HG03432 (cell line): Measurements from ENCODE around the gene PTK7.
A peak's percentile ranks its signal among the peaks of the same experiment; 100 is the strongest.
"Not testable (repeated sequence)": the region's sequence is repeated elsewhere in the genome, so short reads cannot be mapped to it uniquely, and the experiment has no call there.

Source experiments
- ATAC-seq: cut with Tn5 transposase; IDR thresholded peaks from one replicate; pipeline ENCODE4 v1.9.1; 2021; ENCODE audit warnings: mild to moderate bottlenecking, moderate library complexity; ENCODE audit not compliant: unreplicated experiment

The PTK7 gene

GRCh38 chr6:43075670-43076463 is at the start of gene PTK7:
PTK7 (plus strand) TSS chr6:43076314; CDS start chr6:43076489, 175 bp downstream.
- no peak for ATAC-seq

- ATAC-seq = no peak
Observed at GRCh38 chr6:43026365-43026764, 49.7 kb upstream of the PTK7 start.

GRCh38 chr6:43029120-43029519 is 47.0 kb upstream of the PTK7 start:
- no peak for ATAC-seq

- no peak for ATAC-seq
Observed at GRCh38 chr6:43032326-43032725, 43.8 kb upstream of the PTK7 start.

GRCh38 chr6:43033496-43034189 is 42.5 kb upstream of the PTK7 start:
- no peak for ATAC-seq

GRCh38 chr6:43034190-43034525 is 42.0 kb upstream of the PTK7 start:
- ATAC-seq = no peak

GRCh38 chr6:43035495-43036194 is 40.5 kb upstream of the PTK7 start:
- no peak for ATAC-seq

GRCh38 chr6:43036712-43037111 is 39.4 kb upstream of the PTK7 start:
- no peak for ATAC-seq

GRCh38 chr6:43037197-43037596 is 38.9 kb upstream of the PTK7 start:
- ATAC-seq = no peak

- ATAC-seq = no peak
Observed at GRCh38 chr6:43037706-43038105, 38.4 kb upstream of the PTK7 start.

- ATAC-seq = no peak
Observed at GRCh38 chr6:43038727-43039126, 37.4 kb upstream of the PTK7 start.

GRCh38 chr6:43040542-43041257 is 35.4 kb upstream of the PTK7 start:
- no peak for ATAC-seq

- ATAC-seq = not testable (repeated sequence)
Observed at GRCh38 chr6:43041475-43041874, 34.6 kb upstream of the PTK7 start.

- ATAC-seq = no peak
Observed at GRCh38 chr6:43043310-43043709, 32.8 kb upstream of the PTK7 start.

- no peak for ATAC-seq
Observed at GRCh38 chr6:43045371-43045930, 30.7 kb upstream of the PTK7 start.

GRCh38 chr6:43047998-43048397 is 28.1 kb upstream of the PTK7 start:
- ATAC-seq = no peak

- ATAC-seq = no peak
Observed at GRCh38 chr6:43050981-43051380, 25.1 kb upstream of the PTK7 start.

GRCh38 chr6:43052225-43052841 is 23.8 kb upstream of the PTK7 start:
- no peak for ATAC-seq

GRCh38 chr6:43052842-43053544 is 23.1 kb upstream of the PTK7 start:
- ATAC-seq = peak; percentile 27
